PC-9 (cell line): ENCODE measurements around the gene SHF. TPM values are rescaled to one million over a fixed set of nuclear protein-coding genes. Genes with fewer than 3 reads are reported as not detected.

Experiments used
- BruUV-seq: library from RNA; stranded (reverse); fragments of 400-500 nt; replicated peaks from 2 replicates; lab custom pipeline; 2021; lab: Mats Ljungman, UMichigan
- CTCF ChIA-PET: fragments of 300-600 bp; sonication (Branson Sonifier 250); formaldehyde crosslinking; loops from one replicate; lab custom pipeline; 2022; ENCODE audit warnings: antibody characterized with exemption; lab: Charles Lee
- POLR2A ChIA-PET: fragments of 300-600 bp; sonication (Branson Sonifier 250); formaldehyde crosslinking; loops from one replicate; lab custom pipeline; 2022; ENCODE audit warnings: antibody characterized with exemption; ENCODE audit not compliant: unreplicated experiment; lab: Charles Lee
- DNase-seq, 2 experiments: peaks; one replicate each; pipeline versions ENCODE4 v3.0.0 to v3.0.0-alpha.2; 2015 to 2022; ENCODE audit warnings: mixed read lengths in 1 of 2
- H2AFZ ChIP-seq: fragments of 200-600 bp; sonication (generic); 2 replicates; pipeline ENCODE4 v1.8.1; 2017; ENCODE audit warnings: antibody characterized with exemption
- H3F3A ChIP-seq: fragments of 200-600 bp; sonication (generic); 2 replicates; pipeline ENCODE4 v1.8.1; 2017; ENCODE audit warnings: antibody characterized with exemption, mild to moderate bottlenecking, low read depth; ENCODE audit not compliant: insufficient read depth
- H3K27ac ChIP-seq: fragments of 200-600 bp; sonication (generic); 2 replicates; pipeline ENCODE4 v1.6.1; 2016; ENCODE audit warnings: mixed run types
- H3K27me3 ChIP-seq: fragments of 200-600 bp; sonication (generic); 2 replicates; pipeline ENCODE4 v1.6.1; 2016; ENCODE audit warnings: low read depth, mixed run types; ENCODE audit not compliant: insufficient read depth
- H3K36me3 ChIP-seq: fragments of 200-600 bp; sonication (generic); 2 replicates; pipeline ENCODE4 v1.6.1; 2016; ENCODE audit warnings: low read depth, mixed run types
- H3K4me1 ChIP-seq: fragments of 200-600 bp; sonication (generic); replicated peaks from 2 replicates; pipeline ENCODE4 v1.6.1; 2016; ENCODE audit warnings: mixed run types; ENCODE audit not compliant: insufficient read depth
- H3K4me2 ChIP-seq: fragments of 200-600 bp; sonication (generic); 2 replicates; pipeline ENCODE4 v1.6.1; 2017; ENCODE audit warnings: mixed run types
- H3K4me3 ChIP-seq: fragments of 200-600 bp; sonication (generic); 2 replicates; pipeline ENCODE4 v1.6.1; 2016; ENCODE audit warnings: mixed run types
- H3K79me2 ChIP-seq: fragments of 200-600 bp; sonication (generic); 2 replicates; pipeline ENCODE4 v1.6.1; 2017; ENCODE audit warnings: low read depth, mixed run types
- H3K9me2 ChIP-seq: fragments of 200-600 bp; sonication (generic); 2 replicates; pipeline ENCODE4 v1.8.1; 2017; ENCODE audit warnings: mild to moderate bottlenecking; ENCODE audit not compliant: insufficient read depth
- H3K9me3 ChIP-seq: fragments of 200-600 bp; sonication (generic); 2 replicates; pipeline ENCODE4 v1.8.1; 2016; ENCODE audit warnings: low read depth; ENCODE audit not compliant: insufficient read depth
- H4K20me1 ChIP-seq: fragments of 200-600 bp; sonication (generic); 2 replicates; pipeline ENCODE4 v1.8.1; 2017; ENCODE audit not compliant: insufficient read depth
- CTCF ChIP-seq: fragments of 200-600 bp; sonication (generic); conservative IDR thresholded peaks from 2 replicates; pipeline ENCODE4 v1.6.1; 2017; ENCODE audit warnings: mixed run types, antibody characterized with exemption, mild to moderate bottlenecking, moderate library complexity
- EZH2 ChIP-seq: fragments of 200-600 bp; sonication (generic); IDR thresholded peaks from 2 replicates; pipeline ENCODE4 v1.8.0; 2017; ENCODE audit warnings: antibody characterized with exemption, low read depth
- intact Hi-C: fragments of 100-400 bp; cut with micrococcal nuclease; formaldehyde crosslinking; loops from one replicate; pipeline ENCODE4 v1.10.0; 2022; ENCODE audit not compliant: unreplicated experiment
- total RNA-seq: library from RNA; stranded (reverse); gene quantifications from 2 replicates; pipeline ENCODE4 v1.2.3, GENCODE V29; 2021

The SHF gene
- total RNA-seq, 1 experiment from 2014 or later: 6.1 TPM

- DNase-seq: no peak
- Histone ChIP-seq H3K4me3 (no peak overlapping the region), H3K27me3 (no peaks in the 10 kb centered on the region), H2AFZ (no peak overlapping the region), H3K9me3 (no peaks in the 10 kb centered on the region), H3F3A (no peaks in the 10 kb centered on the region), H3K79me2 (no peaks in the 10 kb centered on the region), H3K36me3 (no peaks in the 10 kb centered on the region), H3K4me2 (no peak overlapping the region), H3K27ac (no peak overlapping the region), H4K20me1 (no peaks in the 10 kb centered on the region), H3K9me2 (no peaks in the 10 kb centered on the region), H3K4me1 (no peaks in the 10 kb centered on the region)
- CTCF ChIA-PET: no interaction called here
- POLR2A ChIA-PET: no interaction called here
- TF ChIP-seq EZH2 (no peak), CTCF (no peak)
- intact Hi-C loops: no loop called here
- BruUV-seq: no TSS peak
Observed at GRCh38 chr15:45134682-45135604, 52.8 kb downstream of the SHF start.

- H3K4me2 ChIP-seq: no peak overlapping the region
- H3K9me3 ChIP-seq: no peaks in the 10 kb centered on the region
- no peaks in the 10 kb centered on the region for H3F3A ChIP-seq
- POLR2A ChIA-PET: no interaction called here
- no peaks in the 10 kb centered on the region for H3K36me3 ChIP-seq
- no peak overlapping the region for H3K4me3 ChIP-seq
- no peaks in the 10 kb centered on the region for H4K20me1 ChIP-seq
- no peaks in the 10 kb centered on the region for H3K4me1 ChIP-seq
- H3K27me3 ChIP-seq: no peaks in the 10 kb centered on the region
- intact Hi-C loops: no loop called here
- no peaks in the 10 kb centered on the region for H3K9me2 ChIP-seq
- BruUV-seq: no TSS peak
- TF ChIP-seq EZH2 (no peak), CTCF (no peak)
- no peaks in the 10 kb centered on the region for H3K79me2 ChIP-seq
- CTCF ChIA-PET: no interaction called here
- H3K27ac ChIP-seq: no peak overlapping the region
- no peak overlapping the region for H2AFZ ChIP-seq
- DNase-seq: no peak
Observed at GRCh38 chr15:45134046-45134445, 53.7 kb downstream of the SHF start.

GRCh38 chr15:45133561-45133920 lies 54.2 kb downstream of the SHF start:
- no peaks in the 10 kb centered on the region for H3K9me3 ChIP-seq
- TF ChIP-seq EZH2 (no peak), CTCF (no peak)
- H3K4me2 ChIP-seq: no peak overlapping the region
- no peaks in the 10 kb centered on the region for H3K36me3 ChIP-seq
- intact Hi-C loops: no loop called here
- ChIA-PET CTCF (interaction anchor here (0.6 to 1.8 kb wide), 2 partner anchors 29 to 78 kb away, joined by 4 to 5 read pairs; no protein-coding TSS in a partner anchor), POLR2A (no interaction called here)
- no peaks in the 10 kb centered on the region for H3F3A ChIP-seq
- H3K4me3 ChIP-seq: no peak overlapping the region
- H3K27ac ChIP-seq: no peak overlapping the region
- no peaks in the 10 kb centered on the region for H3K9me2 ChIP-seq
- no TSS peak for BruUV-seq
- no peaks in the 10 kb centered on the region for H3K4me1 ChIP-seq
- H2AFZ ChIP-seq: no peak overlapping the region
- H3K27me3 ChIP-seq: no peaks in the 10 kb centered on the region
- no peaks in the 10 kb centered on the region for H4K20me1 ChIP-seq
- no peaks in the 10 kb centered on the region for H3K79me2 ChIP-seq
- no peak for DNase-seq
